Dermis microvascular lymphatic vessel endothelial cell (primary cell): ENCODE measurements around the gene HSF4. TPM values are rescaled to one million over a fixed set of nuclear protein-coding genes. Genes with fewer than 3 reads are reported as not detected.
A peak's percentile ranks its signal among the peaks of the same experiment; 100 is the strongest.

Experiments
- DNase-seq, 2 donors: peaks; one replicate each; pipeline versions ENCODE4 v3.0.0 to v3.0.0-alpha.2; 2010; ENCODE audit warnings: low read depth in 2 of 2
- total RNA-seq: library from RNA; depleted of rRNA; stranded (reverse); fragments of >200 nt; gene quantifications from 2 replicates; pipeline ENCODE4 v1.2.1, GENCODE V29; 2014

The HSF4 gene
- total RNA-seq, 1 donor from 2014 or later: 0.77 TPM

GRCh38 chr16:67183627-67184452, 19.3 kb downstream of the HSF4 start, which contains the start of gene MATCAP1:
MATCAP1 (minus strand) TSS chr16:67183963; CDS start chr16:67180610, 3,353 bp downstream.
- DNase-seq: peak; percentile 96 to 99

- DNase-seq: no peak
Measured at GRCh38 chr16:67184453-67184994, 20.0 kb downstream of the HSF4 start.

GRCh38 chr16:67184995-67185650, 20.6 kb downstream of the HSF4 start:
- peak; percentile 60 to 88 for DNase-seq

GRCh38 chr16:67185651-67186134, 21.1 kb downstream of the HSF4 start:
- no peak for DNase-seq

- DNase-seq: no peak
Measured at GRCh38 chr16:67186550-67186950, 22.0 kb downstream of the HSF4 start.

GRCh38 chr16:67187175-67187890, 22.8 kb downstream of the HSF4 start:
- no peak for DNase-seq

GRCh38 chr16:67188323-67188722, 23.8 kb downstream of the HSF4 start:
- no peak for DNase-seq

GRCh38 chr16:67188798-67189197, 24.3 kb downstream of the HSF4 start:
- DNase-seq: no peak

- DNase-seq: no peak
Measured at GRCh38 chr16:67190041-67190440, 25.5 kb downstream of the HSF4 start, which contains the start of gene EXOC3L1. EXOC3L1 (minus strand) TSS chr16:67190136; CDS start chr16:67189676, 460 bp downstream.

- peak in 1 of 2 donors; percentile 34 for DNase-seq
Measured at GRCh38 chr16:67190448-67191399, 26.2 kb downstream of the HSF4 start.

GRCh38 chr16:67191411-67191994, 27.0 kb downstream of the HSF4 start:
- DNase-seq: no peak

GRCh38 chr16:67191995-67192681, 27.6 kb downstream of the HSF4 start, which contains the start of gene E2F4:
E2F4 (plus strand) TSS chr16:67192155; CDS start chr16:67192228, 73 bp downstream.
- DNase-seq: peak; percentile 87 to 96

GRCh38 chr16:67192781-67193361, 28.3 kb downstream of the HSF4 start:
- DNase-seq: no peak

GRCh38 chr16:67193536-67193935, 29.0 kb downstream of the HSF4 start:
- DNase-seq: no peak

- DNase-seq: no peak
Measured at GRCh38 chr16:67194260-67194659, 29.7 kb downstream of the HSF4 start.

- DNase-seq: no peak
Measured at GRCh38 chr16:67195676-67196075, 31.1 kb downstream of the HSF4 start.

- no peak for DNase-seq
Measured at GRCh38 chr16:67196881-67197280, 32.3 kb downstream of the HSF4 start.

GRCh38 chr16:67197704-67198103, 33.2 kb downstream of the HSF4 start:
- DNase-seq: no peak

GRCh38 chr16:67198238-67198734, 33.7 kb downstream of the HSF4 start:
- DNase-seq: peak in 1 of 2 donors; percentile 53
